ENCODE results near the gene FADS2.

Gene FADS2

GRCh38 chr11:61891331-61892084, 63.4 kb downstream of the FADS2 start, which contains the start of gene FADS3:
FADS3 (minus strand) TSS chr11:61891545; CDS start chr11:61891381, 164 bp downstream.
- peak; percentile 55 for DNase-seq

GRCh38 chr11:61892085-61892370, 63.9 kb downstream of the FADS2 start:
- no peak for DNase-seq

GRCh38 chr11:61893981-61894380, 65.9 kb downstream of the FADS2 start:
- DNase-seq = no peak

- DNase-seq = no peak
Observed at GRCh38 chr11:61895046-61895717, 67.1 kb downstream of the FADS2 start.

- DNase-seq = no peak
Observed at GRCh38 chr11:61895718-61896059, 67.6 kb downstream of the FADS2 start.

- no peak for DNase-seq
Observed at GRCh38 chr11:61896665-61897386, 68.7 kb downstream of the FADS2 start.

GRCh38 chr11:61897387-61898246, 69.5 kb downstream of the FADS2 start:
- peak; percentile 76 for DNase-seq

- DNase-seq = no peak
Observed at GRCh38 chr11:61898247-61898582, 70.1 kb downstream of the FADS2 start.

- peak; percentile 91 for DNase-seq
Observed at GRCh38 chr11:61899146-61899841, 71.2 kb downstream of the FADS2 start.

- DNase-seq = no peak
Observed at GRCh38 chr11:61900251-61900650, 72.2 kb downstream of the FADS2 start.

GRCh38 chr11:61901397-61901796, 73.3 kb downstream of the FADS2 start:
- DNase-seq = no peak

GRCh38 chr11:61902313-61902712, 74.2 kb downstream of the FADS2 start:
- DNase-seq = no peak

GRCh38 chr11:61903845-61904244, 75.7 kb downstream of the FADS2 start:
- no peak for DNase-seq

GRCh38 chr11:61904539-61905048, 76.5 kb downstream of the FADS2 start:
- DNase-seq = no peak

GRCh38 chr11:61905067-61905696, 77.1 kb downstream of the FADS2 start:
- DNase-seq = no peak

- no peak for DNase-seq
Observed at GRCh38 chr11:61905801-61906521, 77.9 kb downstream of the FADS2 start.

- DNase-seq = no peak
Observed at GRCh38 chr11:61906522-61906909, 78.4 kb downstream of the FADS2 start.

GRCh38 chr11:61907282-61907681, 79.2 kb downstream of the FADS2 start:
- DNase-seq = no peak

- no peak for DNase-seq
Observed at GRCh38 chr11:61907871-61908729, 80.0 kb downstream of the FADS2 start.

GRCh38 chr11:61908730-61909316, 80.7 kb downstream of the FADS2 start:
- no peak for DNase-seq
